DND-41 (cell line): Measurements from ENCODE around the gene CD164.

Source experiments
- ATAC-seq: fragments of 200-7000 bp; cut with Tn5 transposase; 3 replicates; pipeline ENCODE4 v1.9.1; 2021; ENCODE audit warnings: low read depth; ENCODE audit not compliant: insufficient read depth
- DNase-seq: peaks from one replicate; pipeline ENCODE4 v3.0.0-alpha.2; 2020
- H2AFZ ChIP-seq: 2 replicates; pipeline ENCODE4 v1.6.0; 2012; ENCODE audit warnings: low read depth, low read length
- H3K27ac ChIP-seq: 2 replicates; pipeline ENCODE4 v1.5.1; 2012; ENCODE audit warnings: low read length, inconsistent platforms
- H3K27me3 ChIP-seq: fragments of 200-600 bp; sonication (generic); 2 replicates; pipeline ENCODE4 v1.6.0; 2012; ENCODE audit warnings: low read length, mild to moderate bottlenecking, inconsistent platforms; ENCODE audit not compliant: insufficient read depth, poor library complexity
- H3K36me3 ChIP-seq: 2 replicates; pipeline ENCODE4 v1.5.1; 2012; ENCODE audit warnings: low read length, inconsistent platforms; ENCODE audit not compliant: insufficient read depth
- H3K4me1 ChIP-seq: 2 replicates; pipeline ENCODE4 v1.5.1; 2012; ENCODE audit warnings: mild to moderate bottlenecking, low read length; ENCODE audit not compliant: insufficient read depth
- H3K4me2 ChIP-seq: 2 replicates; pipeline ENCODE4 v1.6.0; 2012; ENCODE audit warnings: mild to moderate bottlenecking, moderate library complexity, low read length, inconsistent platforms; ENCODE audit not compliant: insufficient read depth
- H3K4me3 ChIP-seq, 2 experiments: fragments of 200-600 bp in 1 of 2; shearing (Covaris generic) in 1 of 2; 2 replicates each; pipeline ENCODE4 v1.5.1; 2012 to 2016; ENCODE audit warnings: inconsistent platforms in 2 of 2, low read length in 2 of 2, mild to moderate bottlenecking in 2 of 2, low read depth in 1 of 2, moderate library complexity in 1 of 2
- H3K79me2 ChIP-seq: 2 replicates; pipeline ENCODE4 v1.6.0; 2012; ENCODE audit warnings: low read length, inconsistent platforms; ENCODE audit not compliant: insufficient read depth
- H3K9ac ChIP-seq: 2 replicates; pipeline ENCODE4 v1.6.0; 2012; ENCODE audit warnings: low read depth, mild to moderate bottlenecking, inconsistent platforms, low read length, moderate library complexity
- H3K9me3 ChIP-seq: 2 replicates; pipeline ENCODE4 v1.5.1; 2012; ENCODE audit warnings: low read length, moderate library complexity, mild to moderate bottlenecking, inconsistent platforms; ENCODE audit not compliant: insufficient read depth, severe bottlenecking
- H4K20me1 ChIP-seq: 2 replicates; pipeline ENCODE4 v1.6.0; 2012; ENCODE audit warnings: low read length; ENCODE audit not compliant: insufficient read depth
- EZH2 ChIP-seq: IDR thresholded peaks from 3 replicates; pipeline ENCODE4 v1.6.1; 2012; ENCODE audit warnings: borderline replicate concordance, low read depth, mild to moderate bottlenecking, moderate library complexity, low read length, inconsistent platforms; ENCODE audit not compliant: severe bottlenecking
- TF ChIP-seq, protein P1 (sequence below): IDR thresholded peaks from 2 replicates; pipeline ENCODE4 v1.5.1; 2012; ENCODE audit warnings: borderline replicate concordance, low read length, moderate library complexity, mild to moderate bottlenecking; ENCODE audit not compliant: poor library complexity, severe bottlenecking; ENCODE audit errors: extremely low read depth

Gene CD164

DNA sequence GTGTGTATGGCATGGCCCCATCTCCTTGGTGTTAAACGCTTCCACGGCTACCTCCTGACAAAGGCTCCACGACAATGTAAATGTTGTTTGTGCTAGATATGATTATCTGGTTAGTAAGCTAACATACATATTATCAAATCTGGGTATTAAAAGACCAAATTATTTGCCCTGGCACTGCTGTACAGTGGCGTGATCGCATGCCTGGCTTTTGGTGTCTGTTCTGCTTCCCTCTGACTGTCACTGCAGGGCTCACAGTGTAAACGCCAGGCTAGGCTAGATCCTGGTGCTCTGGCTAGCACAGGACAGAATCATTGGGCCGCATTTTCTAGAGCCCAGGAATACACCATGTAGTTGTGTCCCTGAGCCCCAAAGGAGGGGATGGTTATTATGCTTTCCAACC, 38.7 kb downstream of the CD164 start:
- H3K36me3 ChIP-seq: no peaks in the 10 kb centered on the region
- no peak for ATAC-seq
- DNase-seq: no peak
- H3K79me2 ChIP-seq: no peaks in the 10 kb centered on the region
- H3K4me1 ChIP-seq: no peaks in the 10 kb centered on the region
- no peak overlapping the region for H3K4me3 ChIP-seq
- no peaks in the 10 kb centered on the region for H4K20me1 ChIP-seq
- H2AFZ ChIP-seq: no peak overlapping the region
- no peak overlapping the region for H3K4me2 ChIP-seq
- H3K9ac ChIP-seq: no peak overlapping the region
- H3K27ac ChIP-seq: no peak overlapping the region
- TF ChIP-seq, protein P1, sequence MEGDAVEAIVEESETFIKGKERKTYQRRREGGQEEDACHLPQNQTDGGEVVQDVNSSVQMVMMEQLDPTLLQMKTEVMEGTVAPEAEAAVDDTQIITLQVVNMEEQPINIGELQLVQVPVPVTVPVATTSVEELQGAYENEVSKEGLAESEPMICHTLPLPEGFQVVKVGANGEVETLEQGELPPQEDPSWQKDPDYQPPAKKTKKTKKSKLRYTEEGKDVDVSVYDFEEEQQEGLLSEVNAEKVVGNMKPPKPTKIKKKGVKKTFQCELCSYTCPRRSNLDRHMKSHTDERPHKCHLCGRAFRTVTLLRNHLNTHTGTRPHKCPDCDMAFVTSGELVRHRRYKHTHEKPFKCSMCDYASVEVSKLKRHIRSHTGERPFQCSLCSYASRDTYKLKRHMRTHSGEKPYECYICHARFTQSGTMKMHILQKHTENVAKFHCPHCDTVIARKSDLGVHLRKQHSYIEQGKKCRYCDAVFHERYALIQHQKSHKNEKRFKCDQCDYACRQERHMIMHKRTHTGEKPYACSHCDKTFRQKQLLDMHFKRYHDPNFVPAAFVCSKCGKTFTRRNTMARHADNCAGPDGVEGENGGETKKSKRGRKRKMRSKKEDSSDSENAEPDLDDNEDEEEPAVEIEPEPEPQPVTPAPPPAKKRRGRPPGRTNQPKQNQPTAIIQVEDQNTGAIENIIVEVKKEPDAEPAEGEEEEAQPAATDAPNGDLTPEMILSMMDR: no peak
- no peak for TF ChIP-seq EZH2
- H3K27me3 ChIP-seq: no peaks in the 10 kb centered on the region
- H3K9me3 ChIP-seq: no peaks in the 10 kb centered on the region

DNA sequence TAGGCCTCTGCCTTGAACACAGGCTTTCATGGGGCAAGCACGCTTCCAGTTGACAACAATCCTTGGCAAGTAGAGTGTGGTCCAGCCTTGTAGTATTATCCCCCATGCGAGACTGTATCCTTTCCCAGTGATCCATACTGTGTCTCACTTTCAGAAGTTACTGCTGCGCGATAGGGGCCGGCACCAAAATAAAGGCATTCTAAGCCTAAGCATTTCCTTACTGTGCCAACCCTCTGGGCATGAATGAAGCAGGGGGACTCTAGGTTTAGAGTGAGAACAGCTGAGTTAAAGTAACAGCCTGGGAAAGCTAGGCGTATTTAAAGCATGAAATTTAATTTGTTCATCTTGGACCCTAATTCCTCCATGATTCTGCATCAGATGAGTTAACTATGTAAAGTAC, 39.4 kb downstream of the CD164 start:
- Histone ChIP-seq H3K36me3 (no peaks in the 10 kb centered on the region), H3K4me2 (no peak overlapping the region), H3K27ac (no peak overlapping the region), H3K79me2 (no peaks in the 10 kb centered on the region), H3K9ac (no peak overlapping the region), H4K20me1 (no peaks in the 10 kb centered on the region), H2AFZ (no peak overlapping the region), H3K9me3 (no peaks in the 10 kb centered on the region), H3K4me1 (no peaks in the 10 kb centered on the region), H3K27me3 (no peaks in the 10 kb centered on the region), H3K4me3 (no peak overlapping the region)
- no peak for ATAC-seq
- DNase-seq: no peak
- TF ChIP-seq EZH2: no peak
- TF ChIP-seq, protein P1: no peak

DNA sequence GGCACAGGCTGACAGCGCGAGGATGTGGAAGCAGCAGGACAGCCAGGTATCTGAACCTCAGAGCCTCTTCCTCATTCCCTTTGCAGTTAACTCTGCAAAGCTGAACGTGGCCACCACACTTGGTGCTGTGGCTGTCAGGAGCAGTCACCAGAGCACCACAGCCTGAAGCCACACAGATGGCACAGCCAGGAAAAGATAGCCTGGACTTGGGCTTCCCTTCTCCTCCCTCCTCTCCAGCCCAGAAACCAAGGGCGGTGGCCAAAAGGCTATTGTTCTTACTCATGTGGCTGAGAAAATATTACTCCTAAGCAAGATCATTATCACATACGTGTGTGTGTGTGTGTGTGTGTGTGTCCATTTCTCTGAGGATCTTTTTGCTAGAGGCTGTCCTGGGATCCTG, 39.8 kb downstream of the CD164 start:
- no peaks in the 10 kb centered on the region for H3K9me3 ChIP-seq
- ATAC-seq (no peak), DNase-seq (no peak)
- H3K4me2 ChIP-seq: no peak overlapping the region
- no peak overlapping the region for H3K9ac ChIP-seq
- TF ChIP-seq EZH2: no peak
- TF ChIP-seq, protein P1: no peak
- H2AFZ ChIP-seq: no peak overlapping the region
- H3K27ac ChIP-seq: no peak overlapping the region
- H3K4me3 ChIP-seq: no peak overlapping the region
- no peaks in the 10 kb centered on the region for H3K4me1 ChIP-seq
- no peaks in the 10 kb centered on the region for H3K27me3 ChIP-seq
- H4K20me1 ChIP-seq: no peaks in the 10 kb centered on the region
- H3K36me3 ChIP-seq: no peaks in the 10 kb centered on the region
- no peaks in the 10 kb centered on the region for H3K79me2 ChIP-seq

DNA sequence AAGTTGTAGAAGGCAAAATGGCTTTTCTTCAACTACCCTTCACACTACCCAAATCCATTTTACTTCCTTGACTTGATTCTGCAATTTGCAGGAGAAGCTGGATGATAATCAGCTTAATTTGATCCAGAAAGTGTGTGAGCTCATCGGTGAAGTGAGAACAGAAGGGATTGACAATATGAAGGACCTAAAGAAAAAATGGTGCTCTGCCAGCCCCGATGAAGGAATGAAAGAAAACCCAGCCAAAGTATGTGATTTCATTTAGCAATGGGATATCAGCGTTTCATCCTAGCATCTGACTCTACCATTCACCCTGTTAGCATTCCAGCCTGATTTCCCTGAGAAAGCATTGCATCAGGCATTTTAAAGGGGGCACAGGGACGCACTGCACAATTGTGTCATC, 41.5 kb downstream of the CD164 start:
- no peak overlapping the region for H3K4me3 ChIP-seq
- TF ChIP-seq, protein P1: no peak
- TF ChIP-seq EZH2: no peak
- H3K36me3 ChIP-seq: no peaks in the 10 kb centered on the region
- no peak for DNase-seq
- ATAC-seq: no peak
- H3K4me2 ChIP-seq: no peak overlapping the region
- H3K27ac ChIP-seq: no peak overlapping the region
- H3K27me3 ChIP-seq: no peaks in the 10 kb centered on the region
- no peaks in the 10 kb centered on the region for H3K4me1 ChIP-seq
- no peak overlapping the region for H2AFZ ChIP-seq
- no peaks in the 10 kb centered on the region for H3K9me3 ChIP-seq
- no peaks in the 10 kb centered on the region for H4K20me1 ChIP-seq
- no peaks in the 10 kb centered on the region for H3K79me2 ChIP-seq
- H3K9ac ChIP-seq: no peak overlapping the region
